GM12875 (cell line): ENCODE measurements around the gene CCDC34.

Source experiments
- H3K4me3 ChIP-seq: one replicate; pipeline ENCODE4 v1.5.1; 2011; ENCODE audit warnings: low read depth, low read length, control low read depth
- TF ChIP-seq, protein P1 (sequence below): IDR thresholded peaks from 2 replicates; pipeline ENCODE4 v1.5.1; 2011; ENCODE audit warnings: low read depth, mild to moderate bottlenecking, control low read depth, inconsistent platforms, low read length, moderate library complexity, borderline replicate concordance; ENCODE audit not compliant: insufficient read depth

The CCDC34 gene

DNA sequence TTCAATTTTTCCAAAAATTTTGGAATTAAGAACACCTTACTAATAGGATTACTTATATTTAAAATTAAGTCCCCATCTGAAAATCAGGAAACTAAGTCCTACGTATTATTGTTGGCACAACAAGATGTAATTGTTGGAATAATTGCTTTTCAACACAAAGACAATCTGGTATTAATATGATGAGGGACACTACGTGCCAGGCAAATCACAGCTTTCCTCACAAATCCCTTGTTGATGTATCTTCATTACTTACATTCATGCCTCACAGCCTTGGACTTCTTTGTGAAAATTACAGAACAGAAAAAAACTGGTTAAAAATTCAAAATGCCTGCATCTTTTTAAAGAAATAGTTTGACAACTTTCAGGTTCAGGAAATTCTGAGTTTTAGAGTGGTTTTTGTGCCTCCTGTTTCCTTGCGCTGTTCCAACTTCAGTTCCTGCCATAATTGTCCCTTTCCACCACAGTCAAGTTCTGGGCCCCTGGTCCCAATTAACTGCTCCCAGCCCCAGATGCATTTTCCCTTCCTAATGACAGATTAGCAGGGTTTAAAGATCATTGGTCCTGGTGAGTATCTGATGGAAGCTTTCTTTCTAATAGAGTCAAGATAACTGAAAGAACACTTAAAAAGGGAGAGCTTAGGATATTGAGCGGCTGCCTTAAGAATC, 23.3 kb upstream of the CCDC34 start:
- no peak overlapping the region for H3K4me3 ChIP-seq
- TF ChIP-seq, protein P1, sequence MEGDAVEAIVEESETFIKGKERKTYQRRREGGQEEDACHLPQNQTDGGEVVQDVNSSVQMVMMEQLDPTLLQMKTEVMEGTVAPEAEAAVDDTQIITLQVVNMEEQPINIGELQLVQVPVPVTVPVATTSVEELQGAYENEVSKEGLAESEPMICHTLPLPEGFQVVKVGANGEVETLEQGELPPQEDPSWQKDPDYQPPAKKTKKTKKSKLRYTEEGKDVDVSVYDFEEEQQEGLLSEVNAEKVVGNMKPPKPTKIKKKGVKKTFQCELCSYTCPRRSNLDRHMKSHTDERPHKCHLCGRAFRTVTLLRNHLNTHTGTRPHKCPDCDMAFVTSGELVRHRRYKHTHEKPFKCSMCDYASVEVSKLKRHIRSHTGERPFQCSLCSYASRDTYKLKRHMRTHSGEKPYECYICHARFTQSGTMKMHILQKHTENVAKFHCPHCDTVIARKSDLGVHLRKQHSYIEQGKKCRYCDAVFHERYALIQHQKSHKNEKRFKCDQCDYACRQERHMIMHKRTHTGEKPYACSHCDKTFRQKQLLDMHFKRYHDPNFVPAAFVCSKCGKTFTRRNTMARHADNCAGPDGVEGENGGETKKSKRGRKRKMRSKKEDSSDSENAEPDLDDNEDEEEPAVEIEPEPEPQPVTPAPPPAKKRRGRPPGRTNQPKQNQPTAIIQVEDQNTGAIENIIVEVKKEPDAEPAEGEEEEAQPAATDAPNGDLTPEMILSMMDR = no peak

DNA sequence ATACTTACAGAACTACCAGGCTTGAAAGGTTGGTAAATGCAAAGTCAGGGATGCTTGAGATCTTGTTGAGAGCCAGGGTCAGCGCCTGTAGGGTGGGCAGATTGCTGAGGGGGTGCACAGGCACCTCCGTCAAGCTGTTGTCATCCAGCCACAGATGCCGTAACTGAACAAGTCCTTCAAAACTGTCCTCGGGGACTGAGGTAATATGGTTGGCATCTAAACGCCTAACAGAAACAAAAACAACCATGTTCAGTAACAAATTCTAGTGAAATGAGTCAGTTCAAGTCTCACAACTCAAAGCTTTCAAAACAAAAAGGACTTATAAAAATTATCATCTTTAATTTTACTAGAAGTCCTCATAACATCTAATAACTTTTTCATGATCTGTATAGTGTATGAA, 22.2 kb upstream of the CCDC34 start:
- TF ChIP-seq, protein P1 = no peak
- no peak overlapping the region for H3K4me3 ChIP-seq

DNA sequence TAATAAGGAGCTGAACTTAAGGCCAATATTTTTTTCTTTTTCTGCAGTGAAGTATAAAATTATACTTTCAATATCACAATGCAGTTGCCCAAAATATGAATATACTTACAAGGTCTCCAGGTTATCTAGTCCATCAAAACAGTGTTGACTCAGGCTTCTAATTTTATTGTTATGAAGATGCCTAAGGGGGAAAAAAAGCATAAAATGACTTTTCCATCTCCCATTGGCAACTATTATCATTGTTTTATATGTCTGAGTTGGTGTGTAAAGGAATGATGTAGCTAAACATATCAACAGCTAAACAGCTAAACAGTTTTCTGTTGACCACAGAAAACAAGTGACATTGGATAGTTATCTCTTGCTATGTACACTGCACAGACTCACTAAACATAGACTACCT, 21.2 kb upstream of the CCDC34 start:
- TF ChIP-seq, protein P1 = no peak
- no peak overlapping the region for H3K4me3 ChIP-seq

DNA sequence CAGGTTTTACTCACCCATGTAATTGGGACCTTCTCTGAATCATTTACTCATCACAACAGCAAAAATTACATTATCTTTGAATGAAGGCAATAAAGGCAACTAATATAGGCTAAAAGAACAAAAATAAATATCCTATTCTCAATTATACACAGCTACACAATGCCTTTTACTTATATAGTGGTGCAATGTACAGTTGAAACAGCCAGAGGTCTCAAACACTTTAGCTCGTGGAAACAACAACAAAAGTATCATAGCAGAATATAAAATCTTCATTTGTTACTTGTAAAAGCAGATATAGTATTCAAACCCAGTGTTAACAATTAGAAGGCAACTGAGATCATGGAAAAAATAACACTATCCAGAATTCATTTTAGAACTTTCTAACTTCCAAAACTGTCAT, 20.6 kb upstream of the CCDC34 start:
- H3K4me3 ChIP-seq = no peak overlapping the region

DNA sequence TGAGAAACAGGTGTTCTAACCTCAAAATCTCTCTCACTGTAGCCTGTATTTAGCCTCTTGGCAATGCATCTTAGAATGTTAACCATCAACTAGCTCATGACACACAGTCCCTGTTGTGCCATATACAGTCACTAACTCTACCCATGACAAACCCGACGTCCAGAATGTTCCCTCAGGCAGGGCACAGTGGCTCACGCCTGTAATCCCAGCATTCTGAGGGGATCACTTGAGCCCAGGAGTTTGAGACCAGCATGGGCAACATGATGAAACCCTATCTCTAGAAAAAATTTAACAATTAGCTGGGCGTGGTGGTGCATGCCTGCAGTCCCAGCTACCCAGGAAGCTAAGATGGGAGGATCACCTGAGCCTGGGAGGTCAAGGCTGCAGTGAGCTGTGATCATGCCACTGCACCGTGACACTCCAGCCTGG, 18.2 kb upstream of the CCDC34 start:
- no peak overlapping the region for H3K4me3 ChIP-seq
- TF ChIP-seq, protein P1 = no peak

More for the DNA sequence above, 20.6 kb upstream of the CCDC34 start:
- TF ChIP-seq, protein P1 = no peak

DNA sequence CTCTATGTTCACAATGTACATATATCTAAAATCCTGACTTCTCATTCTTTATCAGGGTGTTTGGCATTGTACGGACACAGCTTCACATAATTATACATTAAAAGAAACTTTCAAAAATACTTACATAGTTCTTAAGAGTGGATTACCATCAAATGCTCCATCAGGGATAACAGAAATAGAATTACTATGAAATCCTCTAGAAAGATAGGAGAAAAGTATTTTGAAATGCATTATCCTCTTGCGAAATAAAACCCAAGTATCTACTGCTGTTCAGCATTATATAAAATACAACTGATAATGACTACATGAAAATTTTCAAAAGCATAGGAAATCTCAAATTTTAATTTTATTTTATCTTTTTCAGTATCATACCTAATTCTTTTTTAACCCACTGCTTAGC, 17.8 kb upstream of the CCDC34 start:
- TF ChIP-seq, protein P1 = no peak
- H3K4me3 ChIP-seq = no peak overlapping the region

DNA sequence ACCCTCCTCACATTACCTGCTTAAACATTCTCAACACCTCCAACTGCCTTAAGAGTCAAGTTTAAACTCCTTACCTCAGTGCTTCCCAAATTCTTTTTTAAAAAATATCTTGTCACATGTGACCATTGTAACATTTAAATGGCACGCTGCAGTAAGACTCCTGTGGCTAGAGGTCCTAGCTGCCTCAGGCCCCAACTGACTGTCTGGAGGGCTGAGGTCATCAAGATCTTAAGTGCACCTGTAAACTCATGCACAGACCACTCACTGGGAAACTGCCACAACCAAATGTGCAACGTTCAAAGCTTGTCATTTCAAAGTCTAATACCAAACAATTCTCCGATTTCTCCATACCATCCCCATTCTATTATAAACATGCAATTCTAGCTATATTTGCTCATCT, 16.4 kb upstream of the CCDC34 start:
- TF ChIP-seq, protein P1 = no peak

More for the DNA sequence above, 16.4 kb upstream of the CCDC34 start:
- no peak overlapping the region for H3K4me3 ChIP-seq
